GM23338 (cell line): ENCODE measurements around the gene ACOX3. TPM values are rescaled to one million over a fixed set of nuclear protein-coding genes. Genes with fewer than 3 reads are reported as not detected.

Experiments
- ATAC-seq: fragments of 200-7000 bp; cut with Tn5 transposase; 3 replicates; pipeline ENCODE4 v1.9.1; 2020
- DNase-seq: peaks from one replicate; pipeline ENCODE4 v3.0.0-alpha.2; 2015; ENCODE audit warnings: low spot score
- H2AFZ ChIP-seq: fragments of 200-600 bp; sonication (generic); 2 replicates; pipeline ENCODE4 v1.8.0; 2016; ENCODE audit warnings: antibody characterized with exemption, mild to moderate bottlenecking, moderate library complexity
- H3F3A ChIP-seq: fragments of 200-600 bp; sonication (generic); replicated peaks from 2 replicates; pipeline ENCODE4 v1.8.0; 2017; ENCODE audit warnings: antibody characterized with exemption, mixed run types, low read depth
- H3K27ac ChIP-seq: fragments of 200-600 bp; sonication (generic); 2 replicates; pipeline ENCODE4 v1.6.1; 2016; ENCODE audit warnings: low read depth
- H3K27me3 ChIP-seq: fragments of 200-600 bp; sonication (generic); 2 replicates; pipeline ENCODE4 v1.8.0; 2016; ENCODE audit warnings: mild to moderate bottlenecking, mixed run types, moderate library complexity; ENCODE audit not compliant: insufficient read depth
- H3K36me3 ChIP-seq: fragments of 200-600 bp; sonication (generic); 2 replicates; pipeline ENCODE4 v1.8.0; 2016; ENCODE audit warnings: mild to moderate bottlenecking; ENCODE audit not compliant: insufficient read depth
- H3K4me1 ChIP-seq: fragments of 200-600 bp; sonication (generic); 2 replicates; pipeline ENCODE4 v1.8.0; 2016; ENCODE audit warnings: mild to moderate bottlenecking, moderate library complexity; ENCODE audit not compliant: insufficient read depth
- H3K4me2 ChIP-seq: fragments of 200-600 bp; sonication (generic); 2 replicates; pipeline ENCODE4 v1.7.1; 2017; ENCODE audit warnings: mixed run types
- H3K4me3 ChIP-seq: fragments of 200-600 bp; sonication (generic); 2 replicates; pipeline ENCODE4 v1.6.1; 2016; ENCODE audit warnings: mixed run types
- H3K79me2 ChIP-seq: fragments of 200-600 bp; sonication (generic); replicated peaks from 2 replicates; pipeline ENCODE4 v1.8.0; 2017; ENCODE audit warnings: mild to moderate bottlenecking; ENCODE audit not compliant: insufficient read depth
- H3K9me2 ChIP-seq: fragments of 200-600 bp; sonication (generic); 2 replicates; pipeline ENCODE4 v1.8.0; 2017; ENCODE audit not compliant: insufficient read depth
- H4K20me1 ChIP-seq: fragments of 200-600 bp; sonication (generic); replicated peaks from 2 replicates; pipeline ENCODE4 v1.8.0; 2017; ENCODE audit warnings: mild to moderate bottlenecking; ENCODE audit not compliant: insufficient read depth
- H3K27ac Mint-ChIP-seq: 2 replicates; pipeline ENCODE4 v1.8.0; 2020; ENCODE audit warnings: inconsistent platforms, mild to moderate bottlenecking, moderate library complexity, mixed read lengths
- H3K27me3 Mint-ChIP-seq: 3 replicates; pipeline ENCODE4 v1.8.0; 2022; ENCODE audit warnings: low read depth, mild to moderate bottlenecking, moderate library complexity, mixed read lengths, inconsistent platforms; ENCODE audit not compliant: insufficient read depth, poor library complexity
- H3K36me3 Mint-ChIP-seq: 3 replicates; pipeline ENCODE4 v1.8.0; 2021; ENCODE audit warnings: low read depth, mild to moderate bottlenecking, inconsistent platforms, moderate library complexity, mixed read lengths
- H3K4me1 Mint-ChIP-seq: 3 replicates; pipeline ENCODE4 v1.8.0; 2020; ENCODE audit warnings: mild to moderate bottlenecking, inconsistent platforms, mixed read lengths
- H3K4me3 Mint-ChIP-seq: 3 replicates; pipeline ENCODE4 v1.8.0; 2021; ENCODE audit warnings: moderate library complexity, mild to moderate bottlenecking, inconsistent platforms, mixed read lengths
- H3K9me3 Mint-ChIP-seq: 3 replicates; pipeline ENCODE4 v1.8.0; 2020; ENCODE audit warnings: moderate library complexity, mild to moderate bottlenecking, inconsistent platforms, mixed read lengths
- CTCF ChIP-seq, 2 experiments: fragments of 200-600 bp in 1 of 2; sonication (generic) in 1 of 2; conservative IDR thresholded peaks; 2 replicates each; pipeline versions ENCODE4 v1.5.1 to v1.6.1; 2016 to 2017; ENCODE audit warnings: antibody characterized with exemption in 2 of 2, low read depth in 2 of 2, mild to moderate bottlenecking in 2 of 2, moderate library complexity in 1 of 2
- EZH2 ChIP-seq: fragments of 200-600 bp; sonication (generic); IDR thresholded peaks from one replicate; pipeline ENCODE4 v1.8.0; 2017; ENCODE audit warnings: antibody characterized with exemption, mild to moderate bottlenecking, low read depth; ENCODE audit not compliant: unreplicated experiment
- POLR2AphosphoS5 ChIP-seq: IDR thresholded peaks from 2 replicates; pipeline ENCODE4 v1.6.1; 2016; ENCODE audit warnings: antibody characterized with exemption, low read depth
- REST ChIP-seq: IDR thresholded peaks from one replicate; pipeline ENCODE4 v1.6.1; 2018; ENCODE audit warnings: antibody characterized with exemption; ENCODE audit not compliant: unreplicated experiment
- STAT1 ChIP-seq: IDR thresholded peaks from one replicate; pipeline ENCODE4 v1.6.1; 2016; ENCODE audit warnings: antibody characterized with exemption; ENCODE audit not compliant: unreplicated experiment
- ZNF114 ChIP-seq: fragments of 250-450 bp; sonication (Bioruptor Pico); IDR thresholded peaks from 2 replicates; pipeline ENCODE4 v1.5.0; 2020; ENCODE audit warnings: mild to moderate bottlenecking, moderate library complexity
- polyA plus RNA-seq: library from polyadenylated mRNA; unstranded; fragments of >200 nt; fragmentation: Nextera tagmentation; extraction: Ambion mirVana; gene quantifications from 2 replicates; pipeline ENCODE4 v1.2.1, GENCODE V29; 2016
- total RNA-seq: library from RNA; depleted of rRNA; stranded (reverse); fragments of >200 nt; shearing (Covaris generic); gene quantifications from 2 replicates; pipeline ENCODE4 v1.2.3, GENCODE V29; 2014

ACOX3 gene
- total and polyA plus RNA-seq, 2 experiments from 2014 or later, result 6.4 to 17.2 TPM

GRCh38 chr4:8403173-8403753 lies 37.3 kb downstream of the ACOX3 start:
- Histone ChIP-seq H4K20me1 (no peaks in the 10 kb centered on the region), H3K27me3 (no peaks in the 10 kb centered on the region), H3K4me3 (no peak overlapping the region), H3F3A (no peaks in the 10 kb centered on the region), H3K9me2 (no peaks in the 10 kb centered on the region), H2AFZ (no peak overlapping the region), H3K79me2 (no peaks in the 10 kb centered on the region), H3K36me3 (no peaks in the 10 kb centered on the region), H3K4me2 (no peak overlapping the region), H3K4me1 (no peaks in the 10 kb centered on the region), H3K27ac (no peak overlapping the region)
- Mint-ChIP-seq H3K27me3 (peaks cover 17% of the 10 kb centered on the region), H3K4me3 (no peak overlapping the region; the same call in 2 of the 3 replicates), H3K36me3 (peaks cover 36% of the 10 kb centered on the region), H3K27ac (no peak overlapping the region), H3K4me1 (peaks cover 6% of the 10 kb centered on the region), H3K9me3 (peaks cover 18% of the 10 kb centered on the region)
- DNase-seq (peak; percentile 90), ATAC-seq (peak; percentile 97)
- TF ChIP-seq STAT1 (no peak), EZH2 (no peak), CTCF (conservative IDR thresholded peaks at IDR 0.05; ENCODE audit: low read depth in 2 of 2) (peak; percentile 96 to 97)

- no peak overlapping the region for H3K27ac ChIP-seq
- Mint-ChIP-seq H3K27me3 (peaks cover 17% of the 10 kb centered on the region), H3K4me3 (no peak overlapping the region), H3K4me1 (peaks cover 9% of the 10 kb centered on the region), H3K36me3 (peaks cover 36% of the 10 kb centered on the region), H3K27ac (peak overlapping the region; percentile 62; the same call in 1 of the 2 replicates), H3K9me3 (peaks cover 18% of the 10 kb centered on the region)
- ATAC-seq (no peak), DNase-seq (no peak)
- H3K4me1 ChIP-seq, result peaks cover 2% of the 10 kb centered on the region; the same call in 1 of the 2 replicates
- H3K9me2 ChIP-seq, result no peaks in the 10 kb centered on the region
- H3F3A ChIP-seq, result no peaks in the 10 kb centered on the region
- TF ChIP-seq STAT1, result no peak
- no peak for TF ChIP-seq CTCF (conservative IDR thresholded peaks at IDR 0.05; ENCODE audit: low read depth in 2 of 2)
- no peak for TF ChIP-seq REST
- TF ChIP-seq ZNF114 (CRISPR knock-in tag), result no peak
- no peak for TF ChIP-seq POLR2AphosphoS5
- no peak overlapping the region for H2AFZ ChIP-seq
- H3K36me3 ChIP-seq, result no peaks in the 10 kb centered on the region
- H3K4me2 ChIP-seq, result no peak overlapping the region
- no peaks in the 10 kb centered on the region for H3K79me2 ChIP-seq
- H3K27me3 ChIP-seq, result no peaks in the 10 kb centered on the region
- no peaks in the 10 kb centered on the region for H4K20me1 ChIP-seq
- H3K4me3 ChIP-seq, result no peak overlapping the region
These were observed 37.9 kb downstream of the ACOX3 start for GRCh38 chr4:8402640-8403039.
